Activated naive CD8-positive, alpha-beta T cell (primary cell): ENCODE results near the gene CD6.

Source experiments
- H3K27ac Mint-ChIP-seq: one replicate; pipeline ENCODE4 v1.8.0; 2021; ENCODE audit warnings: mixed read lengths
- H3K27me3 Mint-ChIP-seq: one replicate; pipeline ENCODE4 v1.8.0; 2021; ENCODE audit warnings: mixed read lengths
- H3K36me3 Mint-ChIP-seq: one replicate; pipeline ENCODE4 v1.8.0; 2021; ENCODE audit warnings: mixed read lengths
- H3K4me1 Mint-ChIP-seq: one replicate; pipeline ENCODE4 v1.8.0; 2021; ENCODE audit warnings: low read depth, mixed read lengths
- H3K4me3 Mint-ChIP-seq: one replicate; pipeline ENCODE4 v1.8.0; 2021; ENCODE audit warnings: mild to moderate bottlenecking, mixed read lengths
- H3K9me3 Mint-ChIP-seq: one replicate; pipeline ENCODE4 v1.8.0; 2021; ENCODE audit warnings: low read depth, mixed read lengths

CD6 gene

DNA sequence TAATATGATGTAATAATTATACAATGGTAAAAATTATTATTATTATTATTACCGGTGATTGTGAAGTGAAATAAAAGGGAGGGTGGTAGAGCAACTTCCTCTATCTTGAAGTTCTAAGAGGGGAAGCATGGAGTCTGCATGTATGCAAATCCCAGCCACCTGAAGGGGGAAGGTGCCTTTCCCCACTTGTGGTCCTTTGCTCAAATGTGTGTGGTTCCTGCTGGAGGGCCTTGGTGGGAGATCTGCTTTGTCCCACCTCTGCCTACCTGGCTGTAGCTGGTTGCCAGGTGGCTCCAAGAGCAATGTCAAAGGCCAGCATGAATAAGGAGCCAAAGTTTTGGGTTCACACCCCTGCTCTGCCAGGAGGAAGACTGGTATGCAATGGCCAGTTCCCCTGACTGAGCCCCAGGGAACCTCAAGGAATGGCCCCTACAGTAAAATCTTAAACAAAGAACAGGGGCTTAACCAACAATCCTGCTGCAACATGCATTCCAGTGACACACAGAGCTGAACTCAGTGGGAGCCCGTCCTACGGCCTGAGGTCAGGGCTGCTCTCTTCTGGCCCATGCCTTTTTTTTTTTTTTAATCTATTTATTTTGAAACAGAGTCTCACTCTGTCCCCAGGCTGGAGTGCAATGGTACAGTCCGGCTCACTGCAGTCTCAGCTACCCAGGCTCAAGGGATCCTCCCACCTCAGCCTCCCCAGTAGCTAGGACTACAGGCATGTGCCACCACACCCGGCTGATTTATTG is 38.7 kb upstream of the CD6 start:
- no peak overlapping the region for H3K27ac Mint-ChIP-seq
- H3K36me3 Mint-ChIP-seq = no peaks in the 10 kb centered on the region
- H3K27me3 Mint-ChIP-seq = peaks cover 1% of the 10 kb centered on the region
- no peak overlapping the region for H3K4me3 Mint-ChIP-seq
- no peaks in the 10 kb centered on the region for H3K9me3 Mint-ChIP-seq
- no peaks in the 10 kb centered on the region for H3K4me1 Mint-ChIP-seq

DNA sequence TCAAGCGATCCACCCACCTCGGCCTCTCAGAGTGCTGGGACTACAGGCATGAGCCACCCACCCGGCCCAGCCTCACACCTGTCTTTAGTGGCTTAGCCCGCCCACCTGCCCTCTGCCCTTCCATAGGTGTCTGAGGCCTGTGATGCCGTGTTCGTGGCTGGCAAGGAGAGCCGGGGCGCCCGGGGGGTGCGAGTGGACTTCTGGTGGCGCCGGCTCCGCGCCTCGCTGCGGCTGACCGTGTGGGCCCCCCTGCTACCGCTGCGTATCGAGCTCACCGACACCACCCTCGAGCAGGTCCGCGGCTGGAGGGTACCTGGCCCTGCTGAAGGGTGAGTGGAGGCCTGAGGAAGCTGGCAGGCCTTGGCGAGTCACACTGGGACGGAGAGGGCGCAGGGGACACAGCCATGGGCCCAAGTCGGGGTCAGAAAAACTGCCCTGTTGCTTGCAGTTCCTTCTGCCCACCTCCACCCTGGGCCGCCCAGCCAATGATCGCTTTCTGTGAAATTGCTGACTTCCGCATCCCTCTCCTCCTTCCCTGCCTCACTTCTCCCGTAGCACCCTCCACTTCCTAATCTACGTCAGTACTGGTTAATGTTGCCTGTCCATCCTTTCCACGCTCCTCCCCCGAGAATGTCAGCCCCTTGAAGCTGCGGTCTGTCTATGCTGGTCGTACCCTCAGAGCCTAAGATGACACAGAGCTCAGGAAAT is 37.9 kb upstream of the CD6 start:
- no peak overlapping the region for H3K27ac Mint-ChIP-seq
- H3K4me3 Mint-ChIP-seq = no peak overlapping the region
- H3K27me3 Mint-ChIP-seq = peaks cover 1% of the 10 kb centered on the region
- H3K9me3 Mint-ChIP-seq = no peaks in the 10 kb centered on the region
- H3K36me3 Mint-ChIP-seq = no peaks in the 10 kb centered on the region
- H3K4me1 Mint-ChIP-seq = no peaks in the 10 kb centered on the region

- no peak overlapping the region for H3K27ac Mint-ChIP-seq
- no peaks in the 10 kb centered on the region for H3K36me3 Mint-ChIP-seq
- H3K9me3 Mint-ChIP-seq = no peaks in the 10 kb centered on the region
- no peak overlapping the region for H3K4me3 Mint-ChIP-seq
- peaks cover 1% of the 10 kb centered on the region for H3K27me3 Mint-ChIP-seq
- H3K4me1 Mint-ChIP-seq = no peaks in the 10 kb centered on the region
Measured at GRCh38 chr11:60934124-60934789, 37.2 kb upstream of the CD6 start.

DNA sequence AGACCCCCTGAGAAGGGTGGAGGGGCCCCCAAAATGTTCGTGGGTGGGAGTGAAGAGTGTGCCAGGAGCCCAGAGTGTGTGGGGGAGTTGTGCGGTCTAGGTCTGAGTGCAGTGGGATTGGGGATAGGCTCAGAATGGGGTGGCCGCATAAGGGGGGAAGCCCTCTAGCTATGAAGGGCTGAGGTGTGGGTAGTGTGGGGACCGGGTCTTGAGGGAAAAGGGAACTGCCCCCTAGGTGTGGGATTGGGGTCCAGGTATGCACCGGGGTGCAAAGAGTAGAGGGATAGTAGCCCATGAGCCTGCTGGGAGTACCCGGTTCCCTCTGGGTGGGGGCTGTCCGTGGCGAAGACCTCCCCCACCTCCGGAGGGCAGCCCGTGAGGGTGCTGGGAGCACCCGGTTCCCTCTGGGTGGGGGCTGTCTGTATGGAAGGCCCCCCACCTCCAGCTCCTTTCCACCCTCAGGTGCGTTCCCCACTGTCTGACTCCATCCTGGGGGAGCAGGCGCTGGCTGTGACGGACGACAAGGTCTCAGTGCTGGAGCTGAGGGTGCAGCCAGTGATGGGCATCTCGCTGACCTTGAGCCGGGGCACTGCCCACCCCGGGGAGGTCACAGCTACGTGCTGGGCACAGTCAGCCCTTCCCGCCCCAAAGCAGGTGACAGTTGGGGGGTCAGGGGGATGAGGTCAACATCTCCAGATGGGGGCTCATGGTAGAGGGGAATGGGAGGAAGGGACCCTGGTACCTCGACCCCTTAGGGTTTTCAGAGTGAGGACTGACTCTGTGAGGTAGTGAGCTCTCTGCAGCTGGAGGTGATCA is 36.5 kb upstream of the CD6 start:
- Mint-ChIP-seq H3K4me3 (no peak overlapping the region), H3K27ac (no peak overlapping the region), H3K27me3 (peaks cover 1% of the 10 kb centered on the region), H3K4me1 (no peaks in the 10 kb centered on the region), H3K9me3 (no peaks in the 10 kb centered on the region), H3K36me3 (no peaks in the 10 kb centered on the region)

GRCh38 chr11:60935676-60936442 is 35.6 kb upstream of the CD6 start:
- H3K4me1 Mint-ChIP-seq = no peaks in the 10 kb centered on the region
- H3K27ac Mint-ChIP-seq = no peak overlapping the region
- H3K36me3 Mint-ChIP-seq = no peaks in the 10 kb centered on the region
- H3K9me3 Mint-ChIP-seq = no peaks in the 10 kb centered on the region
- H3K4me3 Mint-ChIP-seq = no peak overlapping the region
- peaks cover 1% of the 10 kb centered on the region for H3K27me3 Mint-ChIP-seq

- no peak overlapping the region for H3K27ac Mint-ChIP-seq
- no peaks in the 10 kb centered on the region for H3K9me3 Mint-ChIP-seq
- H3K27me3 Mint-ChIP-seq = peaks cover 1% of the 10 kb centered on the region
- no peaks in the 10 kb centered on the region for H3K36me3 Mint-ChIP-seq
- no peaks in the 10 kb centered on the region for H3K4me1 Mint-ChIP-seq
- H3K4me3 Mint-ChIP-seq = no peak overlapping the region
Measured at GRCh38 chr11:60936467-60937143, 34.9 kb upstream of the CD6 start.

DNA sequence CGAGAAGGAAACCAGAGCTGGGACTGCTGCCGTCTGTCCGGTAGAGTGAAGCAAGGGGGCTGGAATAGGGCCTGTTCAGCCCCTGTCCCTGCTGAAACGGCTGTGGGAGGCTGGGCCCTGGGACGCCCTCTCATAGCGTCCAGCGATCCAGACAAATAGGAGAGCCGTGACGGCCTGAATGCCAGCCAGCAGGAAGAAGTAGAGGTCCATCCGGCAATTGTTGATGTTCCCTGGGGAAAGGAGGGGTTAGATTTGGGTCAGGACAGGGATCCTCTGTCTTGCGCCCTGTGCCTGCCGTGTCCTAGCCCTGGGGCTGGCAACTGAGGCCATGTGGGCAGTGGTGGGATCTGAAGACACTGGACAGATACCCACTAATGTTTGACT is 34.3 kb upstream of the CD6 start:
- H3K27ac Mint-ChIP-seq = no peak overlapping the region
- no peaks in the 10 kb centered on the region for H3K36me3 Mint-ChIP-seq
- H3K27me3 Mint-ChIP-seq = peaks cover 1% of the 10 kb centered on the region
- no peaks in the 10 kb centered on the region for H3K4me1 Mint-ChIP-seq
- no peaks in the 10 kb centered on the region for H3K9me3 Mint-ChIP-seq
- H3K4me3 Mint-ChIP-seq = no peak overlapping the region

DNA sequence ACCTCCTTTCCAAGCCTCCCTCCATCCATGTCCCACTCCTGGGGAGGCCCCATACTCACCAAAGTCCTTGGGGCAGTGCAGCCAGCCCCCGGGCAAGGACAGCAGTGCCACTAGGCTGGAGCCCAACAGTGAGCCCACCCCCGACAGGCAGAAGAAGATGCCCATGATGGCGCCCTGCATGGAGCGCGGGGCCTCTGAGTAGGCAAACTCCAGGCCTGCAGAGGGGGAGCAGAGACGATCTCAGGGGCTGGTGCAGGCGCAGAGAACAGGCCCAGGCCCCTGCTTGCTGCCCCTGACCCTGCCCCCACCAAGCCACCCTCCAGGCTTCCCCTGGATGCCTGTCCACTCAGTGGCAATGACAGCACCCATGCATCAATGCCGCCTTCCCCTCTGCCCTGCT is 33.7 kb upstream of the CD6 start:
- H3K4me3 Mint-ChIP-seq = no peak overlapping the region
- H3K27me3 Mint-ChIP-seq = peaks cover 1% of the 10 kb centered on the region
- H3K36me3 Mint-ChIP-seq = no peaks in the 10 kb centered on the region
- no peaks in the 10 kb centered on the region for H3K4me1 Mint-ChIP-seq
- no peaks in the 10 kb centered on the region for H3K9me3 Mint-ChIP-seq
- no peak overlapping the region for H3K27ac Mint-ChIP-seq

GRCh38 chr11:60938500-60938899 is 33.0 kb upstream of the CD6 start:
- H3K27ac Mint-ChIP-seq = no peak overlapping the region
- H3K27me3 Mint-ChIP-seq = peaks cover 1% of the 10 kb centered on the region
- no peaks in the 10 kb centered on the region for H3K4me1 Mint-ChIP-seq
- no peak overlapping the region for H3K4me3 Mint-ChIP-seq
- no peaks in the 10 kb centered on the region for H3K36me3 Mint-ChIP-seq
- H3K9me3 Mint-ChIP-seq = no peaks in the 10 kb centered on the region

- Mint-ChIP-seq H3K9me3 (no peaks in the 10 kb centered on the region), H3K27me3 (no peaks in the 10 kb centered on the region), H3K4me1 (no peaks in the 10 kb centered on the region), H3K27ac (no peak overlapping the region), H3K36me3 (peaks cover 3% of the 10 kb centered on the region), H3K4me3 (no peak overlapping the region)
Measured at GRCh38 chr11:60939301-60939700, 32.2 kb upstream of the CD6 start.

DNA sequence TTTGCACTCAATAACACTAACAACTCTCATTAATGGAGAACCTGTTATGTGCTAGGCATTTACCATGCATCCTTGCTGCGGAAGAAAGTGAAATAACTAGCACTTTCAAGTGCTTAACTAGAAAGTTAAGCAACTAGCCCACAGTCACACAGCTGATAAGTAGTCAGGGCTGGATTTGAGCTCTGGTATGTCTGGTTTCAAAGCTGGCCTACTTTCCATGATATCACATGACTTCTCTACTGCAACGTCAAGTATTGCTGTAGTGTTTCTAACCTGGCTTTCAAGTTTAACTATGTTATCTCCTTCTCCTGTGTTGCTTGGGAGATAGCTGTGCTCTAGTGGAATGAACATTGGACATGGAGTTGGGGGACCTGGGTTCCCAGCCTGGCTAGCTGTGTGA is 31.6 kb upstream of the CD6 start:
- peaks cover 4% of the 10 kb centered on the region for H3K36me3 Mint-ChIP-seq
- H3K4me3 Mint-ChIP-seq = no peak overlapping the region
- peak overlapping the region; percentile 70 for H3K27ac Mint-ChIP-seq
- no peaks in the 10 kb centered on the region for H3K4me1 Mint-ChIP-seq
- H3K9me3 Mint-ChIP-seq = no peaks in the 10 kb centered on the region
- no peaks in the 10 kb centered on the region for H3K27me3 Mint-ChIP-seq

- Mint-ChIP-seq H3K4me1 (no peaks in the 10 kb centered on the region), H3K27me3 (no peaks in the 10 kb centered on the region), H3K36me3 (peaks cover 4% of the 10 kb centered on the region), H3K9me3 (no peaks in the 10 kb centered on the region), H3K27ac (no peak overlapping the region), H3K4me3 (no peak overlapping the region)
Measured at GRCh38 chr11:60941371-60942119, 29.9 kb upstream of the CD6 start.

GRCh38 chr11:60942219-60942618 is 29.3 kb upstream of the CD6 start:
- Mint-ChIP-seq H3K27me3 (no peaks in the 10 kb centered on the region), H3K4me3 (no peak overlapping the region), H3K9me3 (no peaks in the 10 kb centered on the region), H3K27ac (no peak overlapping the region), H3K36me3 (peaks cover 4% of the 10 kb centered on the region), H3K4me1 (no peaks in the 10 kb centered on the region)
